Activated naive CD4-positive, alpha-beta T cell treated with anti-CD3 and anti-CD28 coated beads for 36 hours (primary cell): Measurements from ENCODE around the gene ALPP. TPM values are rescaled to one million over a fixed set of nuclear protein-coding genes. Genes with fewer than 3 reads are reported as not detected.
"Not testable (repeated sequence)": the region's sequence is repeated elsewhere in the genome, so short reads cannot be mapped to it uniquely, and the experiment has no call there.

Source experiments
- CTCF ChIA-PET: fragments of 350-600 bp; sonication (Branson Sonifier 250); formaldehyde crosslinking; loops from one replicate; lab custom pipeline; 2021; ENCODE audit warnings: antibody characterized with exemption; lab: Charles Lee
- DNase-seq: peaks from one replicate; pipeline ENCODE4 v3.0.0-alpha.2; 2020
- H3K27ac Mint-ChIP-seq: one replicate; pipeline ENCODE4 v1.8.0; 2021; ENCODE audit warnings: mild to moderate bottlenecking, mixed read lengths
- H3K27me3 Mint-ChIP-seq: one replicate; pipeline ENCODE4 v1.8.0; 2021; ENCODE audit warnings: low read depth, mixed read lengths
- H3K36me3 Mint-ChIP-seq: one replicate; pipeline ENCODE4 v1.8.0; 2021; ENCODE audit warnings: low read depth, mixed read lengths
- H3K4me1 Mint-ChIP-seq: one replicate; pipeline ENCODE4 v1.8.0; 2021; ENCODE audit warnings: low read depth, mixed read lengths
- H3K4me3 Mint-ChIP-seq: one replicate; pipeline ENCODE4 v1.8.0; 2021; ENCODE audit warnings: mild to moderate bottlenecking, moderate library complexity, mixed read lengths
- H3K9me3 Mint-ChIP-seq: one replicate; pipeline ENCODE4 v1.8.0; 2021; ENCODE audit warnings: mixed read lengths
- intact Hi-C: fragments of 100-400 bp; cut with micrococcal nuclease; formaldehyde crosslinking; loops from one replicate; pipeline ENCODE4 v1.15.1; 2023
- total RNA-seq, 2 experiments: library from RNA; stranded (reverse); gene quantifications; one replicate each; pipeline ENCODE4 v1.2.3, GENCODE V29; 2021

The ALPP gene
- not detected for total RNA-seq

DNA sequence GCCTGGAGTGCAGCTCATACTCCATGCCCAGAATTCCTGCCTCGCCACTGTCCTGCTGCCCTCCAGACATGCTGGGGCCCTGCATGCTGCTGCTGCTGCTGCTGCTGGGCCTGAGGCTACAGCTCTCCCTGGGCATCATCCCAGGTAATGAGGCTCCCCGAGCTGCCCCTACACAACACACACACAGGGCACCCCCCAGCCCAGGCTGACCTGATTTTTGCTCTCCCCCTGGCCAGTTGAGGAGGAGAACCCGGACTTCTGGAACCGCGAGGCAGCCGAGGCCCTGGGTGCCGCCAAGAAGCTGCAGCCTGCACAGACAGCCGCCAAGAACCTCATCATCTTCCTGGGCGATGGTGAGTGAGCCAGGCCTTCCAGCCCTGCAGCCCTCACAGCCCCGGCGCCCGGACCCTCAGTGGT lies at the start of gene ALPP:
Gene ALPP, plus strand, starts transcription at position 17 of the 417 bp plus-strand sequence. Its CDS starts 52 bp downstream, at position 69.
- H3K4me3 Mint-ChIP-seq, DNase-seq, H3K36me3 Mint-ChIP-seq, H3K4me1 Mint-ChIP-seq, CTCF ChIA-PET, intact Hi-C loops, H3K9me3 Mint-ChIP-seq, H3K27ac Mint-ChIP-seq: not testable (repeated sequence)
- H3K27me3 Mint-ChIP-seq, result peaks cover 12% of the 10 kb centered on the region

GRCh38 chr2:232329716-232330067 lies 48.9 kb upstream of the ALPP start:
- Mint-ChIP-seq H3K4me1 (peaks cover 3% of the 10 kb centered on the region), H3K9me3 (no peaks in the 10 kb centered on the region), H3K27me3 (no peaks in the 10 kb centered on the region), H3K4me3 (no peak overlapping the region), H3K36me3 (no peaks in the 10 kb centered on the region), H3K27ac (no peak overlapping the region)
- DNase-seq, result peak; percentile 1
- CTCF ChIA-PET, result interaction anchor here (0.7 to 0.9 kb wide), 2 partner anchors 53 to 423 kb away, joined by 3 to 4 read pairs; no protein-coding TSS in a partner anchor
- intact Hi-C loops, result loop anchor here (5.0 kb wide), 1 partner anchor 477 kb away; no protein-coding TSS in a partner anchor

GRCh38 chr2:232330068-232330999 lies 48.2 kb upstream of the ALPP start:
- DNase-seq, result peak; percentile 0
- Mint-ChIP-seq H3K36me3 (no peaks in the 10 kb centered on the region), H3K4me1 (peaks cover 3% of the 10 kb centered on the region), H3K27ac (no peak overlapping the region), H3K27me3 (no peaks in the 10 kb centered on the region), H3K9me3 (no peaks in the 10 kb centered on the region), H3K4me3 (no peak overlapping the region)
- CTCF ChIA-PET, result interaction anchor here (0.9 kb wide), 1 partner anchor 54 kb away, joined by 4 read pairs; no protein-coding TSS in a partner anchor
- intact Hi-C loops, result no loop called here

DNA sequence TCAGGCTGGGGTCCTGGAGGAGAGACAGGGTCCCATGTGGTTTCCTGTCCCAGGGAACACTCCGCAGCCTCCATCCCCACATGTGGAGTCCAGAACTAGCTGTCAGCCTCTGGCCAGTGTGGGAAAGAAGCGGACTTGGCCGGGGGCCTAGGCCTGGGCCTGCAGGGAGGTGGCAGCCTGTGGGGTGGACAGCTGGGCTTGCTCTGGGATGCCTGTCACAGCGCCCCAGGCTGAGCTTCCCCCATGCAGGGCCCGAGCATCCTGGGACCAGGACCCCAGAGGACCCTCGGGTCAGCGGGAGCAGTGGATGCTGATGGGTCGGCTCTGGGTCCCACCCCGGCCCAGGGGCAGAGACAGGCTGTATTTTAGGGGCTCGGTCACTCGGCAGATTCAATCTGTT lies 47.5 kb upstream of the ALPP start:
- intact Hi-C loops, H3K4me3 Mint-ChIP-seq, H3K9me3 Mint-ChIP-seq, H3K36me3 Mint-ChIP-seq, H3K27me3 Mint-ChIP-seq, H3K4me1 Mint-ChIP-seq, H3K27ac Mint-ChIP-seq: not testable (repeated sequence)
- CTCF ChIA-PET, result interaction anchor here (0.7 kb wide), 1 partner anchor 406 kb away, joined by 3 read pairs; no protein-coding TSS in a partner anchor
- DNase-seq, result peak; percentile 3

- H3K4me3 Mint-ChIP-seq, DNase-seq, H3K27me3 Mint-ChIP-seq, H3K9me3 Mint-ChIP-seq, H3K36me3 Mint-ChIP-seq, H3K27ac Mint-ChIP-seq, intact Hi-C loops, H3K4me1 Mint-ChIP-seq: not testable (repeated sequence)
- CTCF ChIA-PET, result interaction anchor here (0.7 kb wide), 1 partner anchor 406 kb away, joined by 3 read pairs; no protein-coding TSS in a partner anchor
Measured at GRCh38 chr2:232331641-232332040, 46.9 kb upstream of the ALPP start.

DNA sequence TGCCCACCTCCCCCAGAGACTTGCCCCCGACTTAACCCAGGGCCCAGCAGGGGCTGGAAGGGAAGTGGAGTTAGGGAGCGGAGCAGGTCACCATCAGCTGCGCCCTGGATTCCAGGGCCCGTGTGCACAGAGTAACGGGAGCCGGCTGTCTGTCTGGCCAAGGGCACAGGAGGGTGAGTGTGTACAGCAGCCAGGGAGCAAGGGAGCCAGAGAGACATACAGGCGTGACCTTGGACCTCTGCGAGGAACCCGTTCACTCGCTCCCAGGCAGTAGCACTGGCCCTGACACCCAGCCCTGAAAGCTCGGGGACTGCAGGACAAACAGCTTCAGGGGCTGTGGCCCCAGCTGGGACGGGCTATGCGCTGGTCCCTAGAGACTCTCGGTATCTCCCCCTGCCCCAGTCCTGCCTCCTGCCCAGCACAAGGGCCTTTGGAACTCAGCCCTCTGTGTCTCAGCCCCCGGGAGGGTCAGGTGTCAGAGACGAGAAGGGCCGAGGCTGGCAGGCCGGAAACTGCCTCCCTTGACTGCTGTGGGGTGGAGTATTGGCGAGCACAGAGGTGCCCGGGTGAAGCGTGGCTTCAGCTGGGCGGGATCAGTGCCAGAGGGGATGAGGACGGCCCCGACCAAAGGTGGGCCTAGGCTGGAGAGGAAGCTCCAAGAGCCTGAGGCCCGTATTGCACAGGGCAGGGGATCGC lies 46.2 kb upstream of the ALPP start:
- H3K4me3 Mint-ChIP-seq, H3K36me3 Mint-ChIP-seq, H3K9me3 Mint-ChIP-seq, H3K4me1 Mint-ChIP-seq, H3K27me3 Mint-ChIP-seq, CTCF ChIA-PET, intact Hi-C loops, H3K27ac Mint-ChIP-seq: not testable (repeated sequence)
- DNase-seq, result peak; percentile 2

DNA sequence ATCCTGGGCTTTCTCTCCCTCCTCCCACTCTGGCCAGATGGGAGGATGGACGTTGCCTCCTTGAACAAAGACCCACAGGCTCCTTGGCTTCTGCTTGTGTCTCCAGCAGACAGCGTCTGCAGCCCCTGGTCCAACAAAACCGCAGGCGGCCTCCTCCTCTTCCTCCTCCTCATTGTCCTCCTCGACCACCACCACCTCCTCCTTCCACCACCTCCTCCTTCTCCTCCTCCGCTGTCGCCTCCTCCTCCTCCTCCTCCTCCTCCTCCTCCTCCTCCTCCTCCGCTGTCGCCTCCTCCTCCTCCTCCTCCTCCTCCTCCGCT lies 45.7 kb upstream of the ALPP start:
- H3K27me3 Mint-ChIP-seq, result no peaks in the 10 kb centered on the region
- intact Hi-C loops, result no loop called here
- H3K9me3 Mint-ChIP-seq, result no peaks in the 10 kb centered on the region
- H3K27ac Mint-ChIP-seq, result no peak overlapping the region
- CTCF ChIA-PET, result interaction anchor here (2.1 kb wide), 1 partner anchor 432 kb away, joined by 6 read pairs; no protein-coding TSS in a partner anchor
- no peaks in the 10 kb centered on the region for H3K4me1 Mint-ChIP-seq
- peak; percentile 3 for DNase-seq
- H3K36me3 Mint-ChIP-seq, result no peaks in the 10 kb centered on the region
- no peak overlapping the region for H3K4me3 Mint-ChIP-seq

DNA sequence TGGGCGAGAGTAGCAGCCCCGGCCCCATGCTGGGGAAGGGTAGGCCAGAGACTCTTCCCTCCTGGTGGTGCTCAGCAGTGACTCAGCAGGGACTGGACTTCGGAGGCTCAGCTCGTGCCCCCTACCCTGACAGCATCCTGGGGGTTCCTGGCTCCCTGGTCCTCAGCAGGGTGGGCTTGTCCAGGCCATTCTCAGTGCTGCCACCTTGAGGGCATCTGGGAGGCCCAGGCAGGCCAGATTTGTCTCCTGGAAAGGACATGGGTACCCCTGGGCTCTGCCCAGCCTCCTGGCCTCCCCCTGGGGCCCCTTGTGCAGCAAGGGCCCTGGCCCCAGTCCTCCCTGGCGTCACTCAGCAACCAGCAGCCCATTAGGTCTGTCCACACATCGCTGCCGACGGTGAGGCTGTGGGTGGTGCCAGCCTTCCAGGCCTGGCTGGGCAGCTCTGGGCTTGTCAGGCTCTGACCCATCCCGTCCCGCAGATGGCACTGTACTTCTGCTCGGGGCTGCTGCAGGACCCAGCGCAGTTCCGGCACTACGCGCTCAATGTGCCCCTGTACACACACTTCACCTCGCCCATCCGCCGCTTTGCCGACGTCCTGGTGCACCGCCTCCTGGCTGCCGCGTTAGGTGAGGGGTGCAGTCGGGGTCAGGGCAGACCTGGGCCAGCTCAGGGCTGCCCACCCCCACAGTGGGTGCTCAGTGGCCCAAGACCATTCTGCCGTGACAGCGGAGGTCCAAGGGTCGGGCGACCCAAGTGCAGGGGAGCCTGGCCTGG lies 45.0 kb upstream of the ALPP start:
- H3K4me3 Mint-ChIP-seq, result no peak overlapping the region
- no peak overlapping the region for H3K27ac Mint-ChIP-seq
- H3K4me1 Mint-ChIP-seq, result no peaks in the 10 kb centered on the region
- no peaks in the 10 kb centered on the region for H3K9me3 Mint-ChIP-seq
- CTCF ChIA-PET, result interaction anchor here (0.8 to 2.1 kb wide), 4 partner anchors 10 to 433 kb away, joined by 3 to 6 read pairs (median 3); no protein-coding TSS in a partner anchor
- intact Hi-C loops, result no loop called here
- DNase-seq, result peak; percentile 19
- H3K36me3 Mint-ChIP-seq, result no peaks in the 10 kb centered on the region
- H3K27me3 Mint-ChIP-seq, result no peaks in the 10 kb centered on the region

- H3K4me3 Mint-ChIP-seq, intact Hi-C loops, H3K36me3 Mint-ChIP-seq, H3K27ac Mint-ChIP-seq, DNase-seq, H3K4me1 Mint-ChIP-seq, H3K9me3 Mint-ChIP-seq, H3K27me3 Mint-ChIP-seq: not testable (repeated sequence)
- CTCF ChIA-PET, result interaction anchor here (0.5 to 2.1 kb wide), 5 partner anchors 10 to 433 kb away, joined by 3 to 6 read pairs (median 3); no protein-coding TSS in a partner anchor
Measured at GRCh38 chr2:232334136-232334884, 44.2 kb upstream of the ALPP start.

- intact Hi-C loops, result loop anchor here (1.0 kb wide), 1 partner anchor 105 kb away; no protein-coding TSS in a partner anchor
- H3K4me1 Mint-ChIP-seq, H3K27me3 Mint-ChIP-seq, H3K9me3 Mint-ChIP-seq, H3K27ac Mint-ChIP-seq, H3K36me3 Mint-ChIP-seq, H3K4me3 Mint-ChIP-seq, DNase-seq: not testable (repeated sequence)
- CTCF ChIA-PET, result interaction anchor here (0.5 to 2.1 kb wide), 4 partner anchors 12 to 434 kb away, joined by 3 to 6 read pairs (median 4); no protein-coding TSS in a partner anchor
Measured at GRCh38 chr2:232334885-232335205, 43.7 kb upstream of the ALPP start.

DNA sequence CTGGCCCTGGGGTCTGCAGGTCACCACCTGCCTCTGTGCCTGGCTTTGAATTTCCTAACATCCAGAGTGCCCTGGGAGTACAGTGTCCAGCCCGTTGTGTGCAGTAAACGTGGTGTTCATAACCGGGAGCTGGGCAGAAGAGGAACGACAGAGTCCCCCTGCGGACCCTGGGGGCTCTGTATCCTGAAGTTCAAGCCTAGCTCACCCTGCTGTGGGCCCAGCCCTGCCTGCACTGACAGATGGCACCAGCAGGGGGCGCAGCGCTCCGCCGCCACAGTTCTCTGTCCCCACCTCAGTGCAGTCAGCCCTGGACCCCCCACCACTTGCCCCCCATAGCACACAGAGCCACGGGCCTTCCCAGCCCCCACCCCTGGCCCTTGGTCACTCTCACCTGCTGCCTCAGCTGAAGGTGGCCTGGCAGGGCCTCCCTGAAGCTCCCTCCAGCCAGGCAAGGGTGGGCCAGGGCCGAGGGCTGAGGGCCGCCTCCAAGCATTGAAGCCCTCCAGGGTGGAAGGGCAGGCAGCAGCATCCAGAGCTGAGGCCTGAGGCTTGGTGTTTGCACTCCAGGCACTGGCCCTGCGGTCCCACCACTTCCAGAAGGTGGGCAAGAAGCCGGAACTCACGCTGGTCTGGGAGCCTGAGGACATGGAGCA lies 43.2 kb upstream of the ALPP start:
- not testable (repeated sequence) for H3K9me3 Mint-ChIP-seq, H3K4me1 Mint-ChIP-seq, H3K27ac Mint-ChIP-seq, H3K27me3 Mint-ChIP-seq, H3K36me3 Mint-ChIP-seq, H3K4me3 Mint-ChIP-seq
- CTCF ChIA-PET, result interaction anchor here (0.6 to 1.9 kb wide), 5 partner anchors 13 to 468 kb away, joined by 3 to 6 read pairs (median 3); no protein-coding TSS in a partner anchor
- intact Hi-C loops, result loop anchor here (1.0 kb wide), 1 partner anchor 105 kb away; no protein-coding TSS in a partner anchor
- peak; percentile 4 for DNase-seq
